ENCODE results near the gene SRGAP3. TPM values are rescaled to one million over a fixed set of nuclear protein-coding genes. Genes with fewer than 3 reads are reported as not detected.

Gene SRGAP3
- total and polyA plus RNA-seq, 2 donors (not counting 1 experiment from before 2014, with no cell fraction given), result 1.4 to 1.5 TPM

GRCh38 chr3:9121366-9122001, 128.0 kb downstream of the SRGAP3 start:
- CTCF ChIA-PET, result no interaction called here
- POLR2A ChIA-PET, result no interaction called here
- Mint-ChIP-seq H3K27ac (no peak overlapping the region), H3K9me3 (ENCODE audit: insufficient read depth) (no peaks in the 10 kb centered on the region), H3K4me3 (no peak overlapping the region), H3K4me1 (no peaks in the 10 kb centered on the region), H3K27me3 (no peaks in the 10 kb centered on the region)
- 80% methylated on average over 9 of the region's 11 CpGs for WGBS (ENCODE audit: insufficient coverage)
- no peak overlapping the region for H3K27ac ChIP-seq (ENCODE audit: low read length in 2 of 2)
- no peak for TF ChIP-seq EZH2 (IDR thresholded peaks at IDR 0.05; ENCODE audit: borderline replicate concordance, insufficient read depth, low read depth, low read length, poor library complexity, severe bottlenecking)
- TF ChIP-seq, protein P1, sequence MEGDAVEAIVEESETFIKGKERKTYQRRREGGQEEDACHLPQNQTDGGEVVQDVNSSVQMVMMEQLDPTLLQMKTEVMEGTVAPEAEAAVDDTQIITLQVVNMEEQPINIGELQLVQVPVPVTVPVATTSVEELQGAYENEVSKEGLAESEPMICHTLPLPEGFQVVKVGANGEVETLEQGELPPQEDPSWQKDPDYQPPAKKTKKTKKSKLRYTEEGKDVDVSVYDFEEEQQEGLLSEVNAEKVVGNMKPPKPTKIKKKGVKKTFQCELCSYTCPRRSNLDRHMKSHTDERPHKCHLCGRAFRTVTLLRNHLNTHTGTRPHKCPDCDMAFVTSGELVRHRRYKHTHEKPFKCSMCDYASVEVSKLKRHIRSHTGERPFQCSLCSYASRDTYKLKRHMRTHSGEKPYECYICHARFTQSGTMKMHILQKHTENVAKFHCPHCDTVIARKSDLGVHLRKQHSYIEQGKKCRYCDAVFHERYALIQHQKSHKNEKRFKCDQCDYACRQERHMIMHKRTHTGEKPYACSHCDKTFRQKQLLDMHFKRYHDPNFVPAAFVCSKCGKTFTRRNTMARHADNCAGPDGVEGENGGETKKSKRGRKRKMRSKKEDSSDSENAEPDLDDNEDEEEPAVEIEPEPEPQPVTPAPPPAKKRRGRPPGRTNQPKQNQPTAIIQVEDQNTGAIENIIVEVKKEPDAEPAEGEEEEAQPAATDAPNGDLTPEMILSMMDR (IDR thresholded peaks at IDR 0.05), result no peak
- no peaks in the 10 kb centered on the region for H4K20me1 ChIP-seq (ENCODE audit: control insufficient read depth, insufficient read depth, low read length, poor library complexity, severe bottlenecking)
- no peaks in the 10 kb centered on the region for H3K79me2 ChIP-seq (ENCODE audit: control insufficient read depth, insufficient read depth, low read length)
- ATAC-seq (ENCODE audit: low read depth) (no peak), DNase-seq (no peak)
- H3K9me3 ChIP-seq (ENCODE audit: control extremely low read depth in 1 of 3, control insufficient read depth in 2 of 3, insufficient read depth in 1 of 3, low read length in 2 of 3), result no peaks in the 10 kb centered on the region
- H3K36me3 ChIP-seq (replicated peaks in 1 of 2; ENCODE audit: control extremely low read depth in 1 of 2, control insufficient read depth in 1 of 2, extremely low read depth in 1 of 2, insufficient read depth in 2 of 2, low read length in 1 of 2), result no peaks in the 10 kb centered on the region
- no peak overlapping the region for H3K9ac ChIP-seq (ENCODE audit: low read length)
- intact Hi-C loops (cut with micrococcal nuclease), result no loop called here
- H3K4me2 ChIP-seq (replicated peaks; ENCODE audit: low read depth, low read length, poor library complexity, severe bottlenecking), result no peak overlapping the region
- H2AFZ ChIP-seq (ENCODE audit: insufficient read depth, low read depth, low read length, poor library complexity, severe bottlenecking), result no peak overlapping the region
- H3K4me3 ChIP-seq (ENCODE audit: control extremely low read depth in 1 of 5, extremely low read depth in 1 of 5, insufficient read depth in 1 of 5, low read depth in 2 of 5, low read length in 4 of 5), result no peak overlapping the region
- no peaks in the 10 kb centered on the region for H3K4me1 ChIP-seq (ENCODE audit: control insufficient read depth in 2 of 2, insufficient read depth in 2 of 2, low read length in 2 of 2)
- H3K27me3 ChIP-seq (replicated peaks in 1 of 4; ENCODE audit: control extremely low read depth in 1 of 4, control insufficient read depth in 3 of 4, insufficient read depth in 4 of 4, low read length in 3 of 4), result no peaks in the 10 kb centered on the region

DNA sequence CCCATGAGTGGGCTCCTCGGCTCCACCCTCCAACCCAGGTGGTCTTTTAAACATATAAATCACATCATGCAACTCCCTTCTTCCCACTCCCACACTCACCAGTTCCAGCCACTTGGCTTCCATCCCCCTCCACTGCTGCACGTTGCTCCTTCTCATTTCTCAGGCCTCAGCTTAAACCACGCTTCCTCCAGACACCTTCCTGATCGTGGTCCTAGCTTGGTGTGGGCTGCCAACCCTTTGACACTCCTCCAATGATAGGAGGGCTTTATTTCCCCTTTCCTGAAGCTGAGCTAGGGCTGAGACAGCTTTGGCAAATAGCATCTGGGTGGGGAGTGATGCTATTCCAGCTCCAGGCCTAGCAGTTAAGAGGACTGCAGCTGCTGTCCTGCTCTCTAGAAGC, 130.1 kb downstream of the SRGAP3 start:
- intact Hi-C loops (cut with micrococcal nuclease), result no loop called here

More for the DNA sequence above, 130.1 kb downstream of the SRGAP3 start:
- no peaks in the 10 kb centered on the region for H3K36me3 ChIP-seq (replicated peaks in 1 of 2; ENCODE audit: control extremely low read depth in 1 of 2, control insufficient read depth in 1 of 2, extremely low read depth in 1 of 2, insufficient read depth in 2 of 2, low read length in 1 of 2)
- H3K4me2 ChIP-seq (replicated peaks; ENCODE audit: low read depth, low read length, poor library complexity, severe bottlenecking), result no peak overlapping the region
- H3K27ac Mint-ChIP-seq, result no peak overlapping the region
- H2AFZ ChIP-seq (ENCODE audit: insufficient read depth, low read depth, low read length, poor library complexity, severe bottlenecking), result no peak overlapping the region
- no peak overlapping the region for H3K9ac ChIP-seq (ENCODE audit: low read length)
- H3K27me3 ChIP-seq (replicated peaks in 1 of 4; ENCODE audit: control extremely low read depth in 1 of 4, control insufficient read depth in 3 of 4, insufficient read depth in 4 of 4, low read length in 3 of 4), result no peaks in the 10 kb centered on the region
- H3K4me3 ChIP-seq (ENCODE audit: control extremely low read depth in 1 of 5, extremely low read depth in 1 of 5, insufficient read depth in 1 of 5, low read depth in 2 of 5, low read length in 4 of 5), result no peak overlapping the region
- TF ChIP-seq EZH2 (IDR thresholded peaks at IDR 0.05; ENCODE audit: borderline replicate concordance, insufficient read depth, low read depth, low read length, poor library complexity, severe bottlenecking), result no peak
- TF ChIP-seq, protein P1 (IDR thresholded peaks at IDR 0.05), result no peak
- H3K27me3 Mint-ChIP-seq, result no peaks in the 10 kb centered on the region
- H3K4me3 Mint-ChIP-seq, result no peak overlapping the region
- DNase-seq (no peak), ATAC-seq (ENCODE audit: low read depth) (no peak)
- no peaks in the 10 kb centered on the region for H3K79me2 ChIP-seq (ENCODE audit: control insufficient read depth, insufficient read depth, low read length)
- no peak overlapping the region for H3K27ac ChIP-seq (ENCODE audit: low read length in 2 of 2)
- H3K4me1 Mint-ChIP-seq, result no peaks in the 10 kb centered on the region
- 41% methylated on average over 4 of the region's 4 CpGs for WGBS (ENCODE audit: insufficient coverage)
- CTCF ChIA-PET, result no interaction called here
- H4K20me1 ChIP-seq (ENCODE audit: control insufficient read depth, insufficient read depth, low read length, poor library complexity, severe bottlenecking), result no peaks in the 10 kb centered on the region
- POLR2A ChIA-PET, result no interaction called here
- no peaks in the 10 kb centered on the region for H3K9me3 Mint-ChIP-seq (ENCODE audit: insufficient read depth)
- no peaks in the 10 kb centered on the region for H3K4me1 ChIP-seq (ENCODE audit: control insufficient read depth in 2 of 2, insufficient read depth in 2 of 2, low read length in 2 of 2)
- H3K9me3 ChIP-seq (ENCODE audit: control extremely low read depth in 1 of 3, control insufficient read depth in 2 of 3, insufficient read depth in 1 of 3, low read length in 2 of 3), result no peaks in the 10 kb centered on the region

All from B cell (primary cell).